ENCODE results near the gene ADSL.

DNA sequence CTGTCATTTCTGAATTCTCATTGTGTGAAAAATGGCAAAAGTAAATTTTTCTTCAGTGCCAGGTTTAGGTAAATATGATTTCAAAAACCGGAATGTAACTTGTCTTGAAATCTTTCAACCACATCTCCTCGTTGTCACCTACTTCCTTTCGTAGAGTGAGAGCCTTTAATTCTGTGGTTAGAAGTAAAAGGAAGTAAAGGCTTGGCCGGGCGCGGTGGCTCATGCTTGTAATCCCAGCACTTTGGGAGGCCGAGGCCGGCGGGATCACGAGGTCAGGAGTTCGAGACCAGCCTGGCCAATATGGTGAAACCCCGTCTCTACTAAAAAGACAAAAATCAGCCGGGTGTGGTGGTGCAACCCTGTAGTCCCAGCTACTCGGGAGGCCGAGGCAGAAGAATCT is 53.9 kb downstream of the ADSL start:
- TF ChIP-seq, protein P1, sequence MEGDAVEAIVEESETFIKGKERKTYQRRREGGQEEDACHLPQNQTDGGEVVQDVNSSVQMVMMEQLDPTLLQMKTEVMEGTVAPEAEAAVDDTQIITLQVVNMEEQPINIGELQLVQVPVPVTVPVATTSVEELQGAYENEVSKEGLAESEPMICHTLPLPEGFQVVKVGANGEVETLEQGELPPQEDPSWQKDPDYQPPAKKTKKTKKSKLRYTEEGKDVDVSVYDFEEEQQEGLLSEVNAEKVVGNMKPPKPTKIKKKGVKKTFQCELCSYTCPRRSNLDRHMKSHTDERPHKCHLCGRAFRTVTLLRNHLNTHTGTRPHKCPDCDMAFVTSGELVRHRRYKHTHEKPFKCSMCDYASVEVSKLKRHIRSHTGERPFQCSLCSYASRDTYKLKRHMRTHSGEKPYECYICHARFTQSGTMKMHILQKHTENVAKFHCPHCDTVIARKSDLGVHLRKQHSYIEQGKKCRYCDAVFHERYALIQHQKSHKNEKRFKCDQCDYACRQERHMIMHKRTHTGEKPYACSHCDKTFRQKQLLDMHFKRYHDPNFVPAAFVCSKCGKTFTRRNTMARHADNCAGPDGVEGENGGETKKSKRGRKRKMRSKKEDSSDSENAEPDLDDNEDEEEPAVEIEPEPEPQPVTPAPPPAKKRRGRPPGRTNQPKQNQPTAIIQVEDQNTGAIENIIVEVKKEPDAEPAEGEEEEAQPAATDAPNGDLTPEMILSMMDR (IDR thresholded peaks at IDR 0.05; ENCODE audit: low read length) = no peak
- no peak for TF ChIP-seq EZH2 (optimal IDR thresholded peaks at IDR 0.05; ENCODE audit: low read depth, low read length)
